ENCODE data around the gene CERS4.

The CERS4 gene

GRCh38 chr19:8311461-8312260 is 102.5 kb downstream of the CERS4 start:
- DNase-seq (ENCODE audit: insufficient read length, low spot score): no peak

More at GRCh38 chr19:8311461-8312260, 102.5 kb downstream of the CERS4 start:
- no peak for FAIRE-seq
